ENCODE results near the gene UNC13A.

GRCh38 chr19:17615889-17616685 lies 72.1 kb downstream of the UNC13A start:
- TF ChIP-seq CTCF (IDR thresholded peaks at IDR 0.05; ENCODE audit: low read depth, low read length) (no peak), POLR2A (IDR thresholded peaks at IDR 0.05; ENCODE audit: extremely low read depth, insufficient read length) (no peak)

All from NB4 (cell line).